Activated naive CD4-positive, alpha-beta T cell treated with anti-CD3 and anti-CD28 coated beads, Interleukin-2, amount 10 ng/mL, durations not matched to agents 5 hours and 36 hours (primary cell): ENCODE results near the gene OR2C1. TPM values are rescaled to one million over a fixed set of nuclear protein-coding genes. Genes with fewer than 3 reads are reported as not detected.

Experiments
- total RNA-seq, 2 experiments: library from RNA; stranded (reverse); gene quantifications; one replicate each; pipeline ENCODE4 v1.2.3, GENCODE V29; 2021

OR2C1 gene
- not detected for total RNA-seq

GRCh38 chr16:3355589-3355988, at the start of gene OR2C1:
TSS of gene OR2C1 (plus strand) at chr16:3355889. CDS start at chr16:3355941, 52 bp downstream.

GRCh38 chr16:3400779-3401688, 45.3 kb downstream of the OR2C1 start, which contains the start of the genes ZNF174 and ZSCAN32:
TSS of gene ZNF174 (plus strand) at chr16:3401215. CDS start at chr16:3402005, 790 bp downstream.
TSS of gene ZSCAN32 (minus strand) at chr16:3401004. CDS start at chr16:3397557, 3,447 bp downstream.

Other genes with a start within 250 kb of the OR2C1 start
- gene ZNF205, start 243.3 kb upstream of the OR2C1 start, total RNA-seq, result not detected
- gene ZNF213, start 220.9 kb upstream of the OR2C1 start, total RNA-seq, result 1 to 10 TPM; 9.7 to 9.8 TPM
- not detected for gene OR1F1, start 167.7 kb upstream of the OR2C1 start, total RNA-seq
- 10 to 100 TPM; 13.4 to 13.7 TPM for gene ZNF200, start 120.7 kb upstream of the OR2C1 start, total RNA-seq
- gene MEFV, start 99.3 kb upstream of the OR2C1 start, total RNA-seq, result under 1 TPM; 0.51 to 0.81 TPM
- 10 to 100 TPM; 23.7 to 27.2 TPM for gene ZNF263, start 72.4 kb upstream of the OR2C1 start, total RNA-seq
- 1 to 10 TPM; 5.0 to 5.3 TPM for gene TIGD7, start 50.5 kb upstream of the OR2C1 start, total RNA-seq
- 10 to 100 TPM; 44.3 to 47.9 TPM for gene ZNF75A, start 50.4 kb upstream of the OR2C1 start, total RNA-seq
- gene ZSCAN32, start 45.1 kb downstream of the OR2C1 start, total RNA-seq, result 10 to 100 TPM; 18.8 to 23.3 TPM
- 10 to 100 TPM; 13.1 to 14.3 TPM for gene ZNF174, start 45.3 kb downstream of the OR2C1 start, total RNA-seq
- 1 to 10 TPM; 2.4 to 2.5 TPM for gene ZNF597, start 87.6 kb downstream of the OR2C1 start, total RNA-seq
- gene NAA60, start 87.8 kb downstream of the OR2C1 start, total RNA-seq, result 10 to 100 TPM; 45.1 to 50.2 TPM
- gene C16orf90, start 139.6 kb downstream of the OR2C1 start, total RNA-seq, result not detected
- 10 to 100 TPM; 33.4 to 37.5 TPM for gene CLUAP1, start 145.1 kb downstream of the OR2C1 start, total RNA-seq
- gene NLRC3, start 221.5 kb downstream of the OR2C1 start, total RNA-seq, result 10 to 100 TPM; 84.8 to 88.9 TPM